ENCODE measurements around the gene CNNM4.

DNA sequence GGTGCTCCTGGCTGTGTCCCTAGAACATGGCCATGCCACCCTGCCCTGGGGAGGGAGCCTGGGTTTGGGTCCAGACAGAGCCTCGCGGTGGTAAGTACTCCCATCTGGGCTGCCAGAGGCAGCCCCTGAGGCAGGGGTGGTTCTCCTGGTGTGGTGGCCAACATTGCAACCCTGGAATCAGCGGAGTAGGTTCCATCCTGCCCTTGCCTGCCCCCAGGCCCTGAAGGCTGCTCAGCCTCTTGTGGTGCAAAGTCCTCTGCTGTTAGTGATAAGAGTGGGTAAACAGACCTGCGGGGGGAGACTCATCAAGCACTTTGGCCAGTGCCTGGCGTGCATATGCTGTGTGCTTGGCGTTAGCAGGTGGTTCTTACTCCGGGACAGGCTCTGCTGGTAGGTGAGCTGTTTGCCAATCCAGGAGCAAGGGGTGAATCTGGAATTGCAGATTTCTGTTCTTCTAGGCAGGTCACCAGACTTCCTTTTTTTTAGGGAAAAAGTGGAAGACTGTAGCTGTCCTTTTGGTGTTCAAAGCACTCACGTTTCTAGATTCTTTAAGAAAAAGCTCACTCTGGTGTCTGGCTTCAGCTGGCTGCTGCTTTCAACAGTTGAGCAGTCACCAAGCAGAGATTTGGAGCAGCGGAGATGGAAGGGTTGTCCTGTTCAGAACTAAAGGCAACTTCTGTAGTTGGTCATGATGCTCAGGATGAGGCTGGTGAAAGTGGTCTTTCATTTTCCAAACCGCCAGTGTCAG, 58.6 kb downstream of the CNNM4 start:
- TF ChIP-seq SMC3 (IDR thresholded peaks at IDR 0.05; ENCODE audit: low read depth, low read length): no peak
- TF ChIP-seq CHD1 (IDR thresholded peaks at IDR 0.05; ENCODE audit: low read depth, low read length): no peak
- TF ChIP-seq CEBPB (IDR thresholded peaks at IDR 0.05; ENCODE audit: low read depth, low read length): no peak
- TF ChIP-seq, protein P1, sequence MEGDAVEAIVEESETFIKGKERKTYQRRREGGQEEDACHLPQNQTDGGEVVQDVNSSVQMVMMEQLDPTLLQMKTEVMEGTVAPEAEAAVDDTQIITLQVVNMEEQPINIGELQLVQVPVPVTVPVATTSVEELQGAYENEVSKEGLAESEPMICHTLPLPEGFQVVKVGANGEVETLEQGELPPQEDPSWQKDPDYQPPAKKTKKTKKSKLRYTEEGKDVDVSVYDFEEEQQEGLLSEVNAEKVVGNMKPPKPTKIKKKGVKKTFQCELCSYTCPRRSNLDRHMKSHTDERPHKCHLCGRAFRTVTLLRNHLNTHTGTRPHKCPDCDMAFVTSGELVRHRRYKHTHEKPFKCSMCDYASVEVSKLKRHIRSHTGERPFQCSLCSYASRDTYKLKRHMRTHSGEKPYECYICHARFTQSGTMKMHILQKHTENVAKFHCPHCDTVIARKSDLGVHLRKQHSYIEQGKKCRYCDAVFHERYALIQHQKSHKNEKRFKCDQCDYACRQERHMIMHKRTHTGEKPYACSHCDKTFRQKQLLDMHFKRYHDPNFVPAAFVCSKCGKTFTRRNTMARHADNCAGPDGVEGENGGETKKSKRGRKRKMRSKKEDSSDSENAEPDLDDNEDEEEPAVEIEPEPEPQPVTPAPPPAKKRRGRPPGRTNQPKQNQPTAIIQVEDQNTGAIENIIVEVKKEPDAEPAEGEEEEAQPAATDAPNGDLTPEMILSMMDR (conservative IDR thresholded peaks at IDR 0.05; ENCODE audit: low read depth, low read length): no peak
- no peak for TF ChIP-seq POLR2A (IDR thresholded peaks at IDR 0.05; ENCODE audit: low read depth, low read length)
- TF ChIP-seq RCOR1 (IDR thresholded peaks at IDR 0.05; ENCODE audit: insufficient replicate concordance, low read length): no peak
- no peak for TF ChIP-seq MAFK (IDR thresholded peaks at IDR 0.05; ENCODE audit: low read depth, low read length)
- TF ChIP-seq NFE2L2 (IDR thresholded peaks at IDR 0.05; ENCODE audit: low read depth, low read length): no peak
